Fibroblast of lung (primary cell): Measurements from ENCODE around the gene DDTL. TPM values are rescaled to one million over a fixed set of nuclear protein-coding genes. Genes with fewer than 3 reads are reported as not detected.
"Not testable (repeated sequence)": the region's sequence is repeated elsewhere in the genome, so short reads cannot be mapped to it uniquely, and the experiment has no call there.

Experiments
- DNase-seq, 2 donors: peaks; one replicate each; pipeline versions ENCODE4 v3.0.0 to v3.0.0-alpha.2; 2010; ENCODE audit warnings: low read depth in 2 of 2
- H2AFZ ChIP-seq: 2 replicates; pipeline ENCODE4 v1.5.1; 2012; ENCODE audit warnings: low read length, control low read depth, inconsistent platforms
- H3K27ac ChIP-seq: 2 replicates; pipeline ENCODE4 v1.5.1; 2011; ENCODE audit warnings: low read length, control low read depth; ENCODE audit not compliant: insufficient read depth
- H3K27me3 ChIP-seq: 2 replicates; pipeline ENCODE4 v1.5.1; 2011; ENCODE audit warnings: mild to moderate bottlenecking, low read length; ENCODE audit not compliant: control insufficient read depth, insufficient read depth
- H3K36me3 ChIP-seq: 2 replicates; pipeline ENCODE4 v1.5.1; 2011; ENCODE audit warnings: low read length; ENCODE audit not compliant: control insufficient read depth, insufficient read depth
- H3K4me1 ChIP-seq: 2 replicates; pipeline ENCODE4 v1.5.1; 2011; ENCODE audit warnings: low read length; ENCODE audit not compliant: control insufficient read depth, insufficient read depth; ENCODE audit errors: extremely low read depth
- H3K4me2 ChIP-seq: 2 replicates; pipeline ENCODE4 v1.5.1; 2011; ENCODE audit warnings: low read length, control low read depth; ENCODE audit not compliant: insufficient read depth; ENCODE audit errors: extremely low read depth
- H3K4me3 ChIP-seq, 4 experiments: fragments of 200-600 bp in 1 of 4; sonication (generic) in 1 of 4; replicated peaks in 1 of 4; 2 replicates each; pipeline ENCODE4 v1.5.1; 2011 to 2016; ENCODE audit warnings: low read length in 4 of 4, low read depth in 3 of 4, mild to moderate bottlenecking in 3 of 4, control low read depth in 2 of 4, inconsistent platforms in 1 of 4, mixed read lengths in 1 of 4; ENCODE audit not compliant: insufficient read depth in 1 of 4; ENCODE audit errors: control extremely low read depth in 1 of 4
- H3K79me2 ChIP-seq: 2 replicates; pipeline ENCODE4 v1.5.1; 2012; ENCODE audit warnings: mild to moderate bottlenecking, low read length, inconsistent platforms; ENCODE audit not compliant: control insufficient read depth, insufficient read depth
- H3K9ac ChIP-seq: 2 replicates; pipeline ENCODE4 v1.5.1; 2011; ENCODE audit warnings: mild to moderate bottlenecking, low read length, control low read depth; ENCODE audit not compliant: insufficient read depth
- H3K9me3 ChIP-seq: 2 replicates; pipeline ENCODE4 v1.5.1; 2012; ENCODE audit warnings: low read depth, low read length; ENCODE audit not compliant: control insufficient read depth, insufficient read depth
- H4K20me1 ChIP-seq: 2 replicates; pipeline ENCODE4 v1.5.1; 2011; ENCODE audit warnings: low read length; ENCODE audit not compliant: control insufficient read depth, insufficient read depth; ENCODE audit errors: extremely low read depth
- EZH2 ChIP-seq: IDR thresholded peaks from 2 replicates; pipeline ENCODE4 v1.5.1; 2012; ENCODE audit warnings: low read length, control low read depth, mild to moderate bottlenecking; ENCODE audit errors: missing control alignments
- polyA plus RNA-seq, 2 donors: library from polyadenylated mRNA; depleted of rRNA in 1 of 2; stranded (reverse) in 1 of 2; unstranded in 1 of 2; fragments of >200 nt; gene quantifications; 2 replicates each; pipeline ENCODE4 v1.2.1, GENCODE V29; 2011 to 2012; ENCODE audit warnings: missing spikeins in 1 of 2
- total RNA-seq: library from RNA; depleted of rRNA; stranded (reverse); fragments of >200 nt; gene quantifications from 2 replicates; pipeline ENCODE4 v1.2.1, GENCODE V29; 2014
- TF ChIP-seq, protein P1 (sequence below), 2 donors: IDR thresholded peaks in 1 of 2; conservative IDR thresholded peaks in 1 of 2; 1 replicate in 1 of 2; 2 replicates in 1 of 2; pipeline ENCODE4 v1.5.1; 2011 to 2012; ENCODE audit warnings: low read length in 2 of 2, control low read depth in 1 of 2, inconsistent platforms in 1 of 2, low read depth in 1 of 2, mild to moderate bottlenecking in 1 of 2

DDTL gene
- total and polyA plus RNA-seq, 2 donors (not counting 1 experiment from before 2014, with no cell fraction given): 0.51 to 4.1 TPM

DNA sequence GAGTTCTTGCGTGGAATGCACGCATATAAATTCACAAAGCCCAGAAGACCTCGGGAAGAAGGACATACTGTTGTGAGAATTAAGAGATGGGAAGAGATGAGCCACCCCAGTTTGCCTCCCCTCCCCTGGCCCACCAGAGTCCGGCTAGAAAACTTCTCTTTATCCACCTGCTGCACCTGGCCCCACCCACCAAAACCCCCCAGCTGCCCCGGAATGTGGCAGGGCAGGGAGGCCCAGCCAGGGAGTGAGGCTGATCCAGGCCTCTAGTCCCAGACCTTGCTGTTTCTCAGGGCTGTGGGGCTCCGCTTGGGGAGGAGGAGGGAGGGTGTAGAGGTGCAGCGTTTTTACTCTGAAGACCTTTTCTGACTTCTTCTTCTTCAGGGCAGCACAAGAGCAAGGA lies 13.9 kb downstream of the DDTL start:
- H3K9ac ChIP-seq, H3K79me2 ChIP-seq, H3K27ac ChIP-seq: not testable (repeated sequence)

DNA sequence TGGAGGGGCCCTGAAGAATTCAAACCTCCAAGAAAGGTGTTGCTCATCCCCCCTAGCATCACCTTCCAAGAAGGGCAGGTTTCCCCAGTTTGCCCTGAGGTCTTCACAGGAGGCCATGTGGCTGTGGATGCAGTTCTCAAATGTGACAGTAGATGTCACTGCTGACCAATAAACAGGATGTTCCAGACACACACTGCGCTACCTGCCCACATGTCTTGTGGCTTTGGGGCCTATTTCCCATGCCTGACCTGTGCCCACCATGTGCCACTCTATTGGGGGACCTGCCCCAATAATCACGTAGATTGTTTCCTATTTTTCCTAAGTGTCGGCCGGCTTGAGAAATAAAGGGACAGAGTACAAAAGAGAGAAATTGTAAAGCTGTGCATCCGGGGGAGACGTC lies 17.7 kb downstream of the DDTL start:
- H3K27ac ChIP-seq: no peak overlapping the region
- no peaks in the 10 kb centered on the region for H3K4me1 ChIP-seq
- no peak overlapping the region for H2AFZ ChIP-seq
- H3K4me2 ChIP-seq: no peak overlapping the region
- DNase-seq: peak in 1 of 2 donors; percentile 16
- H3K9ac ChIP-seq: no peak overlapping the region
- H3K9me3 ChIP-seq: no peaks in the 10 kb centered on the region
- H3K27me3 ChIP-seq: no peaks in the 10 kb centered on the region
- no peaks in the 10 kb centered on the region for H3K36me3 ChIP-seq
- no peak for TF ChIP-seq EZH2
- TF ChIP-seq, protein P1, sequence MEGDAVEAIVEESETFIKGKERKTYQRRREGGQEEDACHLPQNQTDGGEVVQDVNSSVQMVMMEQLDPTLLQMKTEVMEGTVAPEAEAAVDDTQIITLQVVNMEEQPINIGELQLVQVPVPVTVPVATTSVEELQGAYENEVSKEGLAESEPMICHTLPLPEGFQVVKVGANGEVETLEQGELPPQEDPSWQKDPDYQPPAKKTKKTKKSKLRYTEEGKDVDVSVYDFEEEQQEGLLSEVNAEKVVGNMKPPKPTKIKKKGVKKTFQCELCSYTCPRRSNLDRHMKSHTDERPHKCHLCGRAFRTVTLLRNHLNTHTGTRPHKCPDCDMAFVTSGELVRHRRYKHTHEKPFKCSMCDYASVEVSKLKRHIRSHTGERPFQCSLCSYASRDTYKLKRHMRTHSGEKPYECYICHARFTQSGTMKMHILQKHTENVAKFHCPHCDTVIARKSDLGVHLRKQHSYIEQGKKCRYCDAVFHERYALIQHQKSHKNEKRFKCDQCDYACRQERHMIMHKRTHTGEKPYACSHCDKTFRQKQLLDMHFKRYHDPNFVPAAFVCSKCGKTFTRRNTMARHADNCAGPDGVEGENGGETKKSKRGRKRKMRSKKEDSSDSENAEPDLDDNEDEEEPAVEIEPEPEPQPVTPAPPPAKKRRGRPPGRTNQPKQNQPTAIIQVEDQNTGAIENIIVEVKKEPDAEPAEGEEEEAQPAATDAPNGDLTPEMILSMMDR (conservative IDR thresholded peaks at IDR 0.05 in 1 of 2, IDR thresholded peaks at IDR 0.05 in 1 of 2; ENCODE audit: low read depth in 1 of 2, low read length in 2 of 2): peak; percentile 44 to 58
- H3K79me2 ChIP-seq: no peaks in the 10 kb centered on the region
- no peak overlapping the region for H3K4me3 ChIP-seq
- no peaks in the 10 kb centered on the region for H4K20me1 ChIP-seq

More for the DNA sequence above, 13.9 kb downstream of the DDTL start:
- H3K36me3 ChIP-seq, H3K4me1 ChIP-seq, H2AFZ ChIP-seq, H3K4me3 ChIP-seq, H3K9me3 ChIP-seq, H3K27me3 ChIP-seq, H3K4me2 ChIP-seq, H4K20me1 ChIP-seq, DNase-seq: not testable (repeated sequence)

DNA sequence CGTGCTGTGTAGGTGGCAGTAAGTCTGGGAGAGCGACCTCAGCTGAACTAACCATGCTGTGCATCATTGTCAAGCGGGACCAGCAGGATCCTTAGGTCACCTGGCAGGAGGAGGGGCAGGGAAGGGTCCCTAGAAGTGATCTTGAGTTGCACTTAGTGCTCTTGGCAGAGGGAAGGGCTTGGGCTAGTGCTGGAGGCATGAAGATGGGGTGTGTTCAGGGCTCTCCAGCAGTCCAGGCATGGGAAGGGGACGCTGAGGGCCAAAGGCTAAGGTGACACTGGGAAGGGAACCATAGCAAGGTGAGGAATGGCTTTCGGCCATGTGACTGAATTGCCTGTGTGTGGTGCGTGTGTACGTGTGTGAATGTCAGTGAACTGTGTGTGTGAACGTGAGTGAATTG lies 19.4 kb downstream of the DDTL start:
- H3K9me3 ChIP-seq, H4K20me1 ChIP-seq, DNase-seq, H3K79me2 ChIP-seq, H3K27ac ChIP-seq, H3K4me2 ChIP-seq, H3K9ac ChIP-seq, H2AFZ ChIP-seq, H3K4me1 ChIP-seq, H3K4me3 ChIP-seq, H3K27me3 ChIP-seq, H3K36me3 ChIP-seq: not testable (repeated sequence)

DNA sequence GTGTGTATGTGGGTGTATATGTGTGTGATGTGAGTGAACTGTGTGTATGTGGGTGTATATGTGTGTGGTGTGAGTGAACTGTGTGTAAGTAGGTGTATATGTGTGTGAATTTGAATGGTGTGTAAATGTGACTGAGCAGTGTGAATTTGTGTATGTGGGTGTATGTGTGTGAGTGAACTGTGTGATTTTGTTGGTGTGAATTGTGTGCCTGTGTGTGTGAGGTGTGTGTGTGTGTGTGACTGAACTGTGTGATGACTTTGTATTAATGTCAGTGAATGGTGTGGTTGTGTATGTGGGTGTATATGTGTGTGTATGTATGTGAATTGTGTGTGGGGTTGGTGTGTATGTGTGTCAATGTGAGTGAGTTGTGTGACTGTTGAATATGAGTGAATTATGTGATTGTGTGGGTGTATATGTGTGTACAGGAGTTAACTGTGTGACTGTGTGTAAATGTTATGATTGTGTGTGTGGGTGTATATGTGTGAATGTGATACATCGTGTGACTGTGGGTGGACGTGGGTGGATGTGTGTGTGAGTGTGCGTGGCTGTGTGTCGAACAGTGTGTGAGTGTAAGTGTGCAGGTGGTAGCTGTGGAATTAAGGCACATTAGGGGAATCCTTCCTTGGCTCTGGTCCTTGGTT lies 20.0 kb downstream of the DDTL start:
- not testable (repeated sequence) for H3K4me2 ChIP-seq, H3K36me3 ChIP-seq, H3K27ac ChIP-seq, H3K4me3 ChIP-seq, H3K9ac ChIP-seq, H3K9me3 ChIP-seq, H3K27me3 ChIP-seq, DNase-seq, H2AFZ ChIP-seq, H3K79me2 ChIP-seq, H3K4me1 ChIP-seq, H4K20me1 ChIP-seq

DNA sequence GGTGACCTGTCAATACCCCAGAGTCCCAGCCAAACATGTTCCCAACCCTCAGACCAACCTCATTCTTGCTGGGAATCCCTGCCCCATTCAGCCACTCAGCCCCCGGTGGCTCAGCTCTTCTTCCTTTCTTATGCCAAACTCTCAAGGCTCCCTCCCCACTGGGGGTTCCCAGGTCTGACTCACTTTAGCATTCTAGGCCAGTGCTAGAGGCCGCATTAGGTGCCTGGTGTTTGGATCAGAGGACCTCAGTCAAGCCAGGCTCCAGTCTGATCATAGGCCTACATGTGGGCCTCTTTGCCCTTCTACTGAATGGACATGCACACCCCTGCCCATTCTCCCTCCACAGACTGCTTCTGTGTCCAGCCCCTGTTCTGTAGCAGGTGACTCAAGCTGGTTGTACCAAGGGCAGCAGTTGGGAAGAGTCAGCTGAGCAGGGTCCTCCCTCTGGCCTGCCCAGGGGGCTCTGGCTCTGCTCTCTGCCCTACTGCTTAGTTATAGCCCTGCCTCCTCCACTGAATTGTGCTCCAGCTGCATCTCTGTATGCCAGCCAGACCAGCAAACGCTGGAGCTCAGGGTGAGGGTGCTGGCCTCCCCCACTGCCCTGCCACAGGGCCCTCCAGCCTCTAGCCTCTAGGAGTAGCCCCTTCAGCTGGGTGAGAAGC lies 23.0 kb downstream of the DDTL start:
- not testable (repeated sequence) for H3K4me1 ChIP-seq, H2AFZ ChIP-seq, H3K4me3 ChIP-seq, H3K4me2 ChIP-seq, H3K9me3 ChIP-seq, H4K20me1 ChIP-seq, H3K27me3 ChIP-seq, H3K79me2 ChIP-seq, H3K27ac ChIP-seq, DNase-seq, H3K36me3 ChIP-seq, H3K9ac ChIP-seq

DNA sequence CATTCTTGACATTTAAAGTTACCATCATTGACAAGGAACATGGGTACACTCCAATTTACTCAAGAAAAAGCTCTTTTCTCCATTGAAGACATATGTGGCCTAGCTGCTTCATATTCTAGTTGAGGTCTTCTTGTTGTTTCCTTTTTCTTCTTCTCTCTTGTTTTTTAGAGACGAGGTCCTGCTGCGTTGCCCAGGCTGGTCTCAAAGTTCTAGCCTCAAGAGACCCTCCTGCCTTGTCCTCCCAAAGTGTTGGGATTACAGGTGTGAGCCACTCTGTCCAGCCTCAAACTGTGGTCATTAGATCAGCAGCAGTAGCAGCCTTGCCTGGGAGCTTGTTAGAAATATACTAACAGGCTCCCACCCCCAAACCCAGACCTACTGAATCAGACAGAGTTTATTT lies 26.4 kb downstream of the DDTL start:
- H3K4me1 ChIP-seq, H3K9ac ChIP-seq: not testable (repeated sequence)

More for the DNA sequence above, 26.4 kb downstream of the DDTL start:
- not testable (repeated sequence) for H3K27me3 ChIP-seq, H2AFZ ChIP-seq, H3K27ac ChIP-seq, H3K4me2 ChIP-seq, H3K36me3 ChIP-seq, H4K20me1 ChIP-seq, DNase-seq, H3K79me2 ChIP-seq, H3K9me3 ChIP-seq, H3K4me3 ChIP-seq
